HG02623 (cell line): ENCODE measurements around the gene ARSG.

Experiments used
- ATAC-seq: cut with Tn5 transposase; IDR thresholded peaks from one replicate; pipeline ENCODE4 v1.9.1; 2021; ENCODE audit warnings: moderate library complexity; ENCODE audit not compliant: unreplicated experiment

ARSG gene

GRCh38 chr17:68446626-68447041 lies 155.3 kb downstream of the ARSG start:
- no peak for ATAC-seq

GRCh38 chr17:68449021-68449739 lies 157.9 kb downstream of the ARSG start:
- ATAC-seq, result no peak

GRCh38 chr17:68450391-68450790 lies 159.1 kb downstream of the ARSG start:
- no peak for ATAC-seq

- no peak for ATAC-seq
Measured at GRCh38 chr17:68450801-68451200, 159.5 kb downstream of the ARSG start.

- no peak for ATAC-seq
Measured at GRCh38 chr17:68451670-68452354, 160.5 kb downstream of the ARSG start.

- ATAC-seq, result no peak
Measured at GRCh38 chr17:68452724-68453290, 161.5 kb downstream of the ARSG start.

GRCh38 chr17:68453991-68454665 lies 162.8 kb downstream of the ARSG start:
- ATAC-seq, result no peak

GRCh38 chr17:68455901-68456338 lies 164.6 kb downstream of the ARSG start:
- no peak for ATAC-seq

- ATAC-seq, result no peak
Measured at GRCh38 chr17:68456339-68457167, 165.3 kb downstream of the ARSG start.

- ATAC-seq, result peak; percentile 21
Measured at GRCh38 chr17:68457168-68457538, 165.9 kb downstream of the ARSG start, which contains the start of gene WIPI1. Gene WIPI1, minus strand, starts transcription at chr17:68457496. Its CDS starts 75 bp downstream, at chr17:68457421.

GRCh38 chr17:68457539-68458259 lies 166.4 kb downstream of the ARSG start:
- peak; percentile 71 for ATAC-seq

GRCh38 chr17:68458260-68459036 lies 167.2 kb downstream of the ARSG start:
- ATAC-seq, result no peak

GRCh38 chr17:68459037-68459639 lies 167.8 kb downstream of the ARSG start:
- no peak for ATAC-seq

GRCh38 chr17:68460146-68460545 lies 168.9 kb downstream of the ARSG start:
- no peak for ATAC-seq

GRCh38 chr17:68460715-68461114 lies 169.4 kb downstream of the ARSG start:
- no peak for ATAC-seq

- ATAC-seq, result no peak
Measured at GRCh38 chr17:68461122-68461539, 169.8 kb downstream of the ARSG start.

- ATAC-seq, result no peak
Measured at GRCh38 chr17:68461589-68461988, 170.3 kb downstream of the ARSG start.

GRCh38 chr17:68462381-68463210 lies 171.3 kb downstream of the ARSG start:
- no peak for ATAC-seq
